HepG2 (cell line): Measurements from ENCODE around the gene RPS14. TPM values are rescaled to one million over a fixed set of nuclear protein-coding genes. Genes with fewer than 3 reads are reported as not detected.

Experiments used
- AKAP8 ChIP-seq: sonication (generic); formaldehyde crosslinking; IDR thresholded peaks from 2 replicates; pipeline ENCODE4 v1.5.1; 2020; ENCODE audit warnings: mild to moderate bottlenecking, missing genetic modification reagents
- ARNT ChIP-seq: fragments of 450-650 bp; IDR thresholded peaks from 2 replicates; pipeline ENCODE4 v1.6.1; 2017
- ASH2L ChIP-seq: fragments of 300-600, 200-600 bp; sonication (generic); IDR thresholded peaks from 2 replicates; pipeline ENCODE4 v1.7.0; 2017; ENCODE audit warnings: low read depth, mild to moderate bottlenecking, moderate library complexity, mixed read lengths, low read length; ENCODE audit not compliant: insufficient read length
- BRCA1 ChIP-seq: sonication (generic); formaldehyde crosslinking; IDR thresholded peaks from 2 replicates; pipeline ENCODE4 v1.4.0; 2020; ENCODE audit warnings: missing genetic modification reagents
- CHCHD3 ChIP-seq: sonication (generic); formaldehyde crosslinking; IDR thresholded peaks from 2 replicates; pipeline ENCODE4 v1.8.0; 2022; ENCODE audit warnings: mild to moderate bottlenecking, missing genetic modification reagents, moderate library complexity
- ETV5 ChIP-seq: IDR thresholded peaks from 2 replicates; pipeline ENCODE4 v1.6.1; 2018; ENCODE audit warnings: missing biosample characterization, missing genetic modification reagents, inconsistent platforms, borderline replicate concordance
- FOXC1 ChIP-seq: sonication (generic); formaldehyde crosslinking; IDR thresholded peaks from 2 replicates; pipeline ENCODE4 v1.8.0; 2022; ENCODE audit warnings: mild to moderate bottlenecking, missing genetic modification reagents, borderline replicate concordance
- GABPA ChIP-seq, 2 experiments: IDR thresholded peaks; 2 replicates each; pipeline ENCODE4 v1.6.1; 2011 to 2016; ENCODE audit warnings: low read depth in 2 of 2, low read length in 1 of 2, missing biosample characterization in 1 of 2, missing genetic modification characterization in 1 of 2
- KAT8 ChIP-seq: IDR thresholded peaks from 2 replicates; pipeline ENCODE4 v1.6.1; 2016; ENCODE audit warnings: missing genetic modification reagents, missing compliant biosample characterization
- KDM5A ChIP-seq: fragments of 200-600 bp; sonication (generic); IDR thresholded peaks from 2 replicates; pipeline ENCODE4 v1.7.0; 2018; ENCODE audit warnings: antibody characterized with exemption, mild to moderate bottlenecking, low read length, borderline replicate concordance
- MAF1 ChIP-seq: sonication (generic); formaldehyde crosslinking; IDR thresholded peaks from 2 replicates; pipeline ENCODE4 v1.5.0; 2020; ENCODE audit warnings: missing genetic modification reagents, borderline replicate concordance
- RFX5 ChIP-seq: IDR thresholded peaks from 2 replicates; pipeline ENCODE4 v1.6.1; 2011; ENCODE audit warnings: low read depth, low read length, improper control_type of control experiment
- SALL1 ChIP-seq: sonication (generic); formaldehyde crosslinking; IDR thresholded peaks from 2 replicates; pipeline ENCODE4 v1.8.0; 2022; ENCODE audit warnings: mild to moderate bottlenecking, missing genetic modification reagents
- SIN3A ChIP-seq: IDR thresholded peaks from 2 replicates; pipeline ENCODE4 v1.6.1; 2011; ENCODE audit warnings: low read depth, mild to moderate bottlenecking, control low read depth, low read length, borderline replicate concordance
- SMARCE1 ChIP-seq: fragments of 450-650 bp; IDR thresholded peaks from 2 replicates; pipeline ENCODE4 v1.6.1; 2017; ENCODE audit warnings: borderline replicate concordance
- SOX13 ChIP-seq, 3 experiments: fragments of 450-650 bp in 1 of 3; sonication (generic) in 1 of 3; formaldehyde crosslinking in 1 of 3; IDR thresholded peaks in 2 of 3; conservative IDR thresholded peaks in 1 of 3; 2 replicates each; pipeline versions ENCODE4 v1.5.0 to v1.6.1; 2016 to 2020; ENCODE audit warnings: antibody characterized with exemption in 1 of 3, mild to moderate bottlenecking in 1 of 3, missing compliant biosample characterization in 1 of 3, missing genetic modification reagents in 1 of 3, moderate library complexity in 1 of 3
- SYNCRIP ChIP-seq: fragments of 200-400 bp; formaldehyde crosslinking; IDR thresholded peaks from 2 replicates; pipeline ENCODE4 v1.6.1; 2018; ENCODE audit warnings: mild to moderate bottlenecking, low read depth, low read length; ENCODE audit not compliant: insufficient read depth
- ZFP36 ChIP-seq: fragments of 150-350 bp; IDR thresholded peaks from 2 replicates; pipeline ENCODE4 v1.6.1; 2018; ENCODE audit warnings: borderline replicate concordance, low read length, low read depth; ENCODE audit not compliant: partially characterized antibody
- ZFP36L1 ChIP-seq: sonication (generic); formaldehyde crosslinking; IDR thresholded peaks from 2 replicates; pipeline ENCODE4 v1.8.0; 2022; ENCODE audit warnings: mild to moderate bottlenecking, missing genetic modification reagents, moderate library complexity
- ZIK1 ChIP-seq: sonication (generic); formaldehyde crosslinking; IDR thresholded peaks from 2 replicates; pipeline ENCODE4 v1.5.0; 2020; ENCODE audit warnings: mild to moderate bottlenecking, low read depth, missing genetic modification reagents, borderline replicate concordance
- ZNF10 ChIP-seq: sonication (generic); formaldehyde crosslinking; IDR thresholded peaks from 2 replicates; pipeline ENCODE4 v1.4.0; 2020; ENCODE audit warnings: mild to moderate bottlenecking, low read depth, missing genetic modification reagents, borderline replicate concordance
- ZNF18 ChIP-seq: sonication (generic); formaldehyde crosslinking; IDR thresholded peaks from 2 replicates; pipeline ENCODE4 v1.8.0; 2022; ENCODE audit warnings: mild to moderate bottlenecking, missing genetic modification reagents; ENCODE audit not compliant: insufficient replicate concordance
- ZNF207 ChIP-seq: fragments of 450-650 bp; IDR thresholded peaks from 2 replicates; pipeline ENCODE4 v1.6.1; 2016; ENCODE audit warnings: antibody characterized with exemption, borderline replicate concordance
- ZNF510 ChIP-seq: sonication (generic); formaldehyde crosslinking; IDR thresholded peaks from 2 replicates; pipeline ENCODE4 v1.4.0; 2020; ENCODE audit warnings: low read depth, mild to moderate bottlenecking, missing genetic modification reagents
- ZNF644 ChIP-seq: IDR thresholded peaks from 2 replicates; pipeline ENCODE4 v1.6.1; 2016; ENCODE audit warnings: low read depth
- ZNF660 ChIP-seq: sonication (generic); formaldehyde crosslinking; IDR thresholded peaks from 2 replicates; pipeline ENCODE4 v1.5.1; 2020; ENCODE audit warnings: mild to moderate bottlenecking, low read depth, missing genetic modification reagents, borderline replicate concordance
- ZNF674 ChIP-seq: sonication (generic); formaldehyde crosslinking; IDR thresholded peaks from 2 replicates; pipeline ENCODE4 v1.5.0; 2020; ENCODE audit warnings: low read depth, mild to moderate bottlenecking, missing genetic modification reagents
- ZNF746 ChIP-seq: sonication (generic); formaldehyde crosslinking; IDR thresholded peaks from 2 replicates; pipeline ENCODE4 v1.8.0; 2022; ENCODE audit warnings: mild to moderate bottlenecking, missing genetic modification reagents
- polyA plus RNA-seq, 8 experiments: library from polyadenylated mRNA; depleted of rRNA in 3 of 8; stranded (reverse) in 7 of 8; unstranded in 1 of 8; fragments of >200 nt; fragmentation: Illumina TruSeq in 4 of 8; extraction: Trizol in 4 of 8; gene quantifications; 2 replicates each; pipeline versions ENCODE4 v1.2.1 to v1.2.3, GENCODE V29; 2011 to 2016; ENCODE audit warnings: low read depth in 4 of 8, missing spikeins in 1 of 8, mixed read lengths in 1 of 8; ENCODE audit not compliant: insufficient read depth in 1 of 8
- total RNA-seq, 5 experiments: library from RNA; depleted of rRNA; stranded (reverse); fragments of >200 nt; fragmentation: Illumina TruSeq; extraction: Trizol; gene quantifications; 2 replicates each; pipeline ENCODE4 v1.2.3, GENCODE V29; 2016; ENCODE audit warnings: low read depth in 1 of 5
- TF ChIP-seq, protein P1 (sequence below): sonication (generic); formaldehyde crosslinking; IDR thresholded peaks from 2 replicates; pipeline ENCODE4 v1.5.0; 2020; ENCODE audit warnings: mild to moderate bottlenecking, low read depth, missing genetic modification reagents, borderline replicate concordance

The RPS14 gene
- total and polyA plus RNA-seq, 2 of the 13 experiments (the other 11 are each of a cell fraction or from before 2014, with no cell fraction given), result 2,116 to 3,295 TPM

DNA sequence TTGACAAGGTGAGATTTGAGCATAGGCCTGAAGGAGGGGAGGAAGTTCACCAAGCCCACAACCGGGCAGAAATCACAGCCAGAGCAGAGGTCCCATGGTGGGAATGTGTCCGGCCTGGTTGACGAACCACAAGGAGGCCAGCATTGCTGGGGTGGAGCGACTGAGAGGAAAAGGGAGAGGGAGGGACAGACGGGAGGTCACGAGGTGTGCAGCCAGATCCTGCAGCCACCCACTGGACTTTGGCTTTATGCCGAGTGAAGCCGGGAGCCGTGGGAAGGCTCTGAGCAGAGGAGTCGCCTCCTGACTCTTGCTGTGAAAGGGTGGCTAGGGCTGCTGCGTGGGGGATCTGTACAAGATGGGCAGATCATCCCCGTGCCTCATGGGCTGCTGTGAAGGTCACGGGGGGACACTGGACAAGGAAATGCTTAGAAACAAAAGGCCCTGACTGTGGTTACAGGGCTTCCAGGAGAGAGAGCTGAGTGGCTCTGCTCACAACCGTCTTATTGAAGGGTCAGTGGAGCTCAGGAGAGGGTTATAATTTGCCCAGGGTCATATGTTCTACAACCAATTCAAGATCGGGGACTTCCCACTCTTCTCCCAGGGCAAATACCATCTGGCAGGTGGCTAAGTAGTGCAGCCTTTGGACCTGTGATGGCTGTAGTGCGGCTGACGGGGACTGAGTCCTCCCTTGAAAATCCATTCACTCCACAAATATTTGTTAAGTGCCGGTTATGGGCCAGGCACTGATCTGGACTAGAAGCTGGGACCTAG, 21.2 kb downstream of the RPS14 start (continued):
- TF ChIP-seq SOX13 (IDR thresholded peaks at IDR 0.05), result no peak
- TF ChIP-seq SOX13 (CRISPR knock-in tag; conservative IDR thresholded peaks at IDR 0.05 in 1 of 2, IDR thresholded peaks at IDR 0.05 in 1 of 2), result no peak
- TF ChIP-seq ZIK1 (CRISPR knock-in tag), result no peak
- 0 out of 2 replicates have a peak, but pooled peaks have one; percentile 15 for TF ChIP-seq ETV5 (CRISPR knock-in tag)
- peak; percentile 56; the same call in 1 of the 2 replicates for TF ChIP-seq SIN3A
- TF ChIP-seq MAF1 (CRISPR knock-in tag), result no peak
- TF ChIP-seq ARNT, result no peak
- no peak for TF ChIP-seq ZNF660 (CRISPR knock-in tag)
- no peak for TF ChIP-seq ZNF10 (CRISPR knock-in tag)
- TF ChIP-seq KAT8, result no peak; the same call in 1 of the 2 replicates
- no peak for TF ChIP-seq ZNF674 (CRISPR knock-in tag)
- TF ChIP-seq FOXC1 (CRISPR knock-in tag), result no peak; the same call in 1 of the 2 replicates
- TF ChIP-seq SYNCRIP, result no peak
- no peak for TF ChIP-seq ZNF207
- TF ChIP-seq KDM5A, result no peak
- no peak for TF ChIP-seq ZFP36L1 (CRISPR knock-in tag)
- no peak for TF ChIP-seq CHCHD3 (CRISPR knock-in tag)
- TF ChIP-seq ZNF18 (CRISPR knock-in tag), result peak; percentile 41
- TF ChIP-seq AKAP8 (CRISPR knock-in tag), result peak; percentile 66; the same call in 1 of the 2 replicates
- no peak for TF ChIP-seq ZNF510 (CRISPR knock-in tag)
- TF ChIP-seq GABPA (IDR thresholded peaks at IDR 0.05; ENCODE audit: low read depth, low read length), result no peak
- TF ChIP-seq GABPA (CRISPR knock-in tag; IDR thresholded peaks at IDR 0.05; ENCODE audit: low read depth), result no peak
- TF ChIP-seq, protein P1, sequence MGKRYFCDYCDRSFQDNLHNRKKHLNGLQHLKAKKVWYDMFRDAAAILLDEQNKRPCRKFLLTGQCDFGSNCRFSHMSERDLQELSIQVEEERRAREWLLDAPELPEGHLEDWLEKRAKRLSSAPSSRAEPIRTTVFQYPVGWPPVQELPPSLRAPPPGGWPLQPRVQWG (CRISPR knock-in tag), result 0 out of 2 replicates have a peak, but pooled peaks have one; percentile 33
- peak; percentile 22; the same call in 1 of the 2 replicates for TF ChIP-seq RFX5
- TF ChIP-seq SALL1, result peak; percentile 72
- no peak for TF ChIP-seq BRCA1 (CRISPR knock-in tag)
- no peak for TF ChIP-seq ZNF746
- TF ChIP-seq ZFP36, result no peak
- no peak for TF ChIP-seq SMARCE1
- TF ChIP-seq ZNF644 (CRISPR knock-in tag), result 0 out of 2 replicates have a peak, but pooled peaks have one; percentile 55
- peak; percentile 88 for TF ChIP-seq ASH2L
